Adrenal gland (tissue), 12 donors: ENCODE measurements around the gene ABCB11. TPM values are rescaled to one million over a fixed set of nuclear protein-coding genes. Genes with fewer than 3 reads are reported as not detected.

ENCODE experiments used
- DNase-seq, 7 donors: peaks; one replicate each; pipeline ENCODE4 v3.0.0-alpha.2; 2019 to 2020
- H3K27ac ChIP-seq, 5 donors: fragments of 200-600 bp; sonication (generic) in 4 of 5; 1 replicate in 3 of 5; 2 replicates in 2 of 5; pipeline versions ENCODE4 v1.5.1 to v1.8.0; 2016 to 2020; ENCODE audit warnings: mild to moderate bottlenecking in 1 of 5
- H3K27me3 ChIP-seq: fragments of 200-600 bp; 2 replicates; pipeline ENCODE4 v1.8.0; 2021
- H3K36me3 ChIP-seq, 2 donors: fragments of 200-600 bp; replicated peaks in 1 of 2; 1 replicate in 1 of 2; 2 replicates in 1 of 2; pipeline versions ENCODE4 v1.5.1 to v1.8.0; 2018 to 2022
- H3K4me1 ChIP-seq, 2 donors: fragments of 200-600 bp; replicated peaks in 1 of 2; 1 replicate in 1 of 2; 2 replicates in 1 of 2; pipeline versions ENCODE4 v1.5.1 to v1.8.0; 2018 to 2021
- H3K4me3 ChIP-seq, 4 donors: fragments of 200-600 bp; sonication (generic) in 3 of 4; one replicate each; pipeline ENCODE4 v1.5.1; 2016 to 2018
- H3K9me3 ChIP-seq, 3 donors: fragments of 200-600 bp; sonication (generic) in 1 of 3; replicated peaks in 1 of 3; 1 replicate in 2 of 3; 2 replicates in 1 of 3; pipeline versions ENCODE4 v1.5.1 to v1.8.0; 2016 to 2021
- CTCF ChIP-seq, 6 experiments: fragments of 450-650 bp in 4 of 6; fragments of 200-600 bp in 2 of 6; sonication (generic) in 1 of 6; IDR thresholded peaks; 1 replicate in 5 of 6; 2 replicates in 1 of 6; pipeline versions ENCODE4 v1.5.1 to v1.8.0; 2016 to 2021; ENCODE audit warnings: antibody characterized with exemption in 6 of 6, mild to moderate bottlenecking in 2 of 6, moderate library complexity in 1 of 6
- POLR2A ChIP-seq, 2 donors: fragments of 450-650 bp; IDR thresholded peaks; one replicate each; pipeline ENCODE4 v1.6.1; 2017; ENCODE audit warnings: antibody characterized with exemption in 2 of 2, mild to moderate bottlenecking in 2 of 2, moderate library complexity in 1 of 2
- WGBS, 4 donors: extraction: QIAGEN DNeasy Blood & Tissue Kit in 2 of 4; methylation state at CpG; one replicate each; pipeline versions ENCODE4 v1.1.5 to v1.1.7; 2013 to 2017; 5-methylcytosine and 5-hydroxymethylcytosine counted together
- intact Hi-C, 2 donors: fragments of 100-400 bp; cut with DNase I; formaldehyde crosslinking; loops; one replicate each; pipeline versions ENCODE4 v1.14.1 to v1.15.0; 2022 to 2023
- polyA plus RNA-seq, 3 donors: library from polyadenylated mRNA; stranded (reverse); fragments of 200-250 nt in 2 of 3; fragments of 350-450 nt in 1 of 3; fragmentation: Illumina TruSeq in 1 of 3; extraction: RNeasy Lipid Tissue Mini Kit (QIAGEN cat#74804) in 1 of 3; gene quantifications; one replicate each; pipeline ENCODE4 v1.2.3, GENCODE V29; 2013 to 2014
- total RNA-seq, 9 donors: library from RNA; depleted of rRNA in 4 of 9; stranded (reverse); fragments of >200 nt in 4 of 9; fragments of 120-200 nt in 1 of 9; fragmentation: NEBNext Ultra II Directional in 1 of 9; extraction: Animal tissue kit (Norgen Biotek cat#: 25700) in 1 of 9; gene quantifications; one replicate each; pipeline versions ENCODE4 v1.1.0 to v1.2.4, GENCODE V29; 2013 to 2023
- donor health status: healthy with polysubstance abuse.
- donor health status: Bipolar disorder and iron deficiency.
- donor health status: DM: yes; HTN: yes; CAD: no.
- donor health status: DM: no; HTN: no; CAD: no.
- donor health status: DM: no; HTN: no; CAD: no.
- donor health status: DM: yes; HTN: yes; CAD: no.

Gene ABCB11
- total and polyA plus RNA-seq, 12 donors: 0.05 to 1.4 (median 0.31) TPM; not detected in 7

- TF ChIP-seq CTCF (IDR thresholded peaks at IDR 0.05) (no peak), POLR2A (IDR thresholded peaks at IDR 0.05) (no peak)
- 29 to 38% (median 33%) methylated on average over 1 of the region's 1 CpG for WGBS, 4 donors
- H3K27ac ChIP-seq: no peak overlapping the region
- intact Hi-C loops: no loop called here
- no peaks in the 10 kb centered on the region for H3K4me1 ChIP-seq
- no peak overlapping the region for H3K4me3 ChIP-seq
- H3K36me3 ChIP-seq: no peaks in the 10 kb centered on the region
- no peaks in the 10 kb centered on the region for H3K27me3 ChIP-seq
- no peaks in the 10 kb centered on the region for H3K9me3 ChIP-seq
- DNase-seq: no peak
These were observed 3.1 kb upstream of the ABCB11 start for GRCh38 chr2:169034256-169034655.

DNA sequence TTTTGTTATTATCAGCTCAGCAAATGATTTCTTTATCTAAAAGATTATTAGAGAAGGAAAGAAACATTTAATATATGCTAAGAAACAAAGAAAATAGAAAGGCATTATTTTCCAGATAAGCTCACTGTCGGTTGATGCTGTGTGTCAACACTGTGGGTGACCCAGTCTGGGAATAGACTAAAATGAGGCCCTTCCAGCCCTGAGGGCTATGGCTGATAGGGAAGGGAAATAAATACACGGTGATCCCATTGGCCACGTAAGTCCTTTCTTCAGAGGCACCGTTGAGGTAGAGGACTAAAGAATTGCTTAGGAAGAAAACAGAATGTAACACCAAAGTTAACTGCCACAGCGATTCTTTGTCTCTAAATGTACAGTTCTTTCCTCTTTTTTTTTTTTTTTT is 1.8 kb downstream of the ABCB11 start:
- TF ChIP-seq POLR2A (IDR thresholded peaks at IDR 0.05): no peak
- TF ChIP-seq CTCF (IDR thresholded peaks at IDR 0.05): no peak
- Histone ChIP-seq H3K27ac (no peak overlapping the region), H3K9me3 (no peaks in the 10 kb centered on the region), H3K36me3 (no peaks in the 10 kb centered on the region), H3K4me3 (no peak overlapping the region), H3K4me1 (no peaks in the 10 kb centered on the region), H3K27me3 (no peaks in the 10 kb centered on the region)
- intact Hi-C loops: no loop called here
- 72 to 86% (median 80%) methylated on average over 5 of the region's 5 CpGs for WGBS, 4 donors
- no peak for DNase-seq

GRCh38 chr2:169027234-169027633 is 3.9 kb downstream of the ABCB11 start:
- H3K4me3 ChIP-seq: no peak overlapping the region
- no peaks in the 10 kb centered on the region for H3K36me3 ChIP-seq
- H3K9me3 ChIP-seq: no peaks in the 10 kb centered on the region
- H3K27ac ChIP-seq: no peak overlapping the region
- no peaks in the 10 kb centered on the region for H3K4me1 ChIP-seq
- DNase-seq: no peak
- no peak for TF ChIP-seq POLR2A (IDR thresholded peaks at IDR 0.05)
- no peak for TF ChIP-seq CTCF (IDR thresholded peaks at IDR 0.05)
- no peaks in the 10 kb centered on the region for H3K27me3 ChIP-seq
- 77 to 87% (median 83%) methylated on average over 3 of the region's 3 CpGs for WGBS, 4 donors
- intact Hi-C loops: no loop called here

GRCh38 chr2:169026056-169026455 is 5.1 kb downstream of the ABCB11 start:
- intact Hi-C loops: no loop called here
- no peak overlapping the region for H3K27ac ChIP-seq
- H3K36me3 ChIP-seq: no peaks in the 10 kb centered on the region
- H3K27me3 ChIP-seq: no peaks in the 10 kb centered on the region
- no peaks in the 10 kb centered on the region for H3K9me3 ChIP-seq
- no peak overlapping the region for H3K4me3 ChIP-seq
- TF ChIP-seq CTCF (IDR thresholded peaks at IDR 0.05): no peak
- TF ChIP-seq POLR2A (IDR thresholded peaks at IDR 0.05): no peak
- H3K4me1 ChIP-seq: no peaks in the 10 kb centered on the region
- WGBS, 4 donors: 29 to 43% (median 35%) methylated on average over 1 of the region's 1 CpG
- no peak for DNase-seq
